ENCODE data around the gene ZNF532. TPM values are rescaled to one million over a fixed set of nuclear protein-coding genes. Genes with fewer than 3 reads are reported as not detected.

ZNF532 gene
- total and polyA plus RNA-seq, 9 of the 15 experiments (the other 6 are each of a cell fraction or from before 2014, with no cell fraction given), result 0.42 TPM; not detected in 8

GRCh38 chr18:59009846-59010245 lies 145.2 kb downstream of the ZNF532 start:
- H3K79me2 ChIP-seq (ENCODE audit: control insufficient read depth, insufficient read depth, low read length), result no peaks in the 10 kb centered on the region
- H3K9ac ChIP-seq (ENCODE audit: insufficient read depth in 1 of 2, low read depth in 2 of 2, low read length in 2 of 2), result no peak overlapping the region
- TF ChIP-seq ILK (tag; IDR thresholded peaks at IDR 0.05; ENCODE audit: borderline replicate concordance, low read depth), result no peak
- TF ChIP-seq RAD51 (IDR thresholded peaks at IDR 0.05; ENCODE audit: borderline replicate concordance, low read depth), result no peak
- no peak for TF ChIP-seq CHD2 (IDR thresholded peaks at IDR 0.05; ENCODE audit: low read depth, low read length)
- no peak for TF ChIP-seq SMAD2 (IDR thresholded peaks at IDR 0.05; ENCODE audit: low read depth, low read length)
- TF ChIP-seq POLR3A (IDR thresholded peaks at IDR 0.05; ENCODE audit: borderline replicate concordance, extremely low read depth, insufficient read depth, insufficient read length), result no peak
- no peak for TF ChIP-seq HCFC1 (IDR thresholded peaks at IDR 0.05; ENCODE audit: low read depth, low read length)
- TF ChIP-seq NELFE (IDR thresholded peaks at IDR 0.05; ENCODE audit: insufficient read depth, insufficient read length), result no peak
- DNase-seq (ENCODE audit: extremely low read depth in 1 of 4, low spot score in 3 of 4) (no peak), FAIRE-seq (no peak), ATAC-seq (no peak)
- intact Hi-C loops (cut with micrococcal nuclease), result no loop called here
- POLR2A ChIA-PET, result interaction anchor here (0.6 kb wide), 1 partner anchor 130 kb away, joined by 3 read pairs; no protein-coding TSS in a partner anchor
- H3K9me3 ChIP-seq (replicated peaks; ENCODE audit: control insufficient read depth, insufficient read depth, low read depth, low read length), result no peaks in the 10 kb centered on the region
- WGBS (ENCODE audit: insufficient coverage, low coverage, missing lambda C conversion rate), result 0% methylated on average over 1 of the region's 1 CpG
- no peaks in the 10 kb centered on the region for H3K27me3 ChIP-seq (ENCODE audit: control insufficient read depth in 2 of 2, insufficient read depth in 2 of 2, low read length in 2 of 2)
- no peaks in the 10 kb centered on the region for H3K4me1 ChIP-seq (replicated peaks in 1 of 2; ENCODE audit: control insufficient read depth in 2 of 2, insufficient read depth in 2 of 2, low read length in 2 of 2)
- H2AFZ ChIP-seq (ENCODE audit: low read depth, low read length), result no peak overlapping the region
- no TSS peak for BruUV-seq (replicated peaks)
- no peaks in the 10 kb centered on the region for H3K36me3 ChIP-seq (ENCODE audit: control insufficient read depth, insufficient read depth, low read length)
- CTCF ChIA-PET (ENCODE audit: low intra/inter-chr PET ratio), result no interaction called here
- no peak overlapping the region for H3K4me2 ChIP-seq (ENCODE audit: insufficient read depth, low read length)
- no peaks in the 10 kb centered on the region for H3K9me1 ChIP-seq (ENCODE audit: control insufficient read depth, insufficient read depth, low read length)
- H3K27ac ChIP-seq (ENCODE audit: extremely low read depth, low read depth, low read length), result no peak overlapping the region
- in situ Hi-C loops (cut with MboI), result no loop called here
- H3K4me3 ChIP-seq, result no peak overlapping the region
- no peaks in the 10 kb centered on the region for H4K20me1 ChIP-seq (replicated peaks; ENCODE audit: control insufficient read depth, insufficient read depth, low read length)

- no peaks in the 10 kb centered on the region for H3K36me3 ChIP-seq (ENCODE audit: control insufficient read depth, insufficient read depth, low read length)
- H3K27ac ChIP-seq (ENCODE audit: extremely low read depth, low read depth, low read length), result no peak overlapping the region
- no peak for FAIRE-seq
- no peaks in the 10 kb centered on the region for H3K79me2 ChIP-seq (ENCODE audit: control insufficient read depth, insufficient read depth, low read length)
- no peak overlapping the region for H3K4me2 ChIP-seq (ENCODE audit: insufficient read depth, low read length)
- no TSS peak for BruUV-seq (replicated peaks)
- intact Hi-C loops (cut with micrococcal nuclease) (no loop called here), in situ Hi-C loops (cut with MboI) (no loop called here)
- DNase-seq (ENCODE audit: extremely low read depth in 1 of 4, low spot score in 3 of 4), result no peak
- no peak overlapping the region for H2AFZ ChIP-seq (ENCODE audit: low read depth, low read length)
- H3K9ac ChIP-seq (ENCODE audit: insufficient read depth in 1 of 2, low read depth in 2 of 2, low read length in 2 of 2), result no peak overlapping the region
- H3K9me1 ChIP-seq (ENCODE audit: control insufficient read depth, insufficient read depth, low read length), result no peaks in the 10 kb centered on the region
- ChIA-PET POLR2A (no interaction called here), CTCF (ENCODE audit: low intra/inter-chr PET ratio) (no interaction called here)
- no peak overlapping the region for H3K4me3 ChIP-seq
- H3K27me3 ChIP-seq (ENCODE audit: control insufficient read depth in 2 of 2, insufficient read depth in 2 of 2, low read length in 2 of 2), result no peaks in the 10 kb centered on the region
- ATAC-seq, result no peak
- 0% methylated on average over 4 of the region's 4 CpGs for WGBS (ENCODE audit: insufficient coverage, low coverage, missing lambda C conversion rate)
- no peaks in the 10 kb centered on the region for H3K9me3 ChIP-seq (replicated peaks; ENCODE audit: control insufficient read depth, insufficient read depth, low read depth, low read length)
- no peaks in the 10 kb centered on the region for H3K4me1 ChIP-seq (replicated peaks in 1 of 2; ENCODE audit: control insufficient read depth in 2 of 2, insufficient read depth in 2 of 2, low read length in 2 of 2)
- H4K20me1 ChIP-seq (replicated peaks; ENCODE audit: control insufficient read depth, insufficient read depth, low read length), result no peaks in the 10 kb centered on the region
- TF ChIP-seq MAZ (CRISPR knock-in tag; conservative IDR thresholded peaks at IDR 0.05 in 1 of 2, IDR thresholded peaks at IDR 0.05 in 1 of 2) (no peak), SUPT5H (IDR thresholded peaks at IDR 0.05) (no peak), ZNF655 (CRISPR knock-in tag; IDR thresholded peaks at IDR 0.05) (no peak), ZNF224 (CRISPR knock-in tag; IDR thresholded peaks at IDR 0.05) (no peak), NBN (IDR thresholded peaks at IDR 0.05; ENCODE audit: low read depth) (no peak), RAD51 (IDR thresholded peaks at IDR 0.05; ENCODE audit: borderline replicate concordance, low read depth) (no peak), HDAC8 (tag; IDR thresholded peaks at IDR 0.05) (no peak)
- TF ChIP-seq, protein P1, sequence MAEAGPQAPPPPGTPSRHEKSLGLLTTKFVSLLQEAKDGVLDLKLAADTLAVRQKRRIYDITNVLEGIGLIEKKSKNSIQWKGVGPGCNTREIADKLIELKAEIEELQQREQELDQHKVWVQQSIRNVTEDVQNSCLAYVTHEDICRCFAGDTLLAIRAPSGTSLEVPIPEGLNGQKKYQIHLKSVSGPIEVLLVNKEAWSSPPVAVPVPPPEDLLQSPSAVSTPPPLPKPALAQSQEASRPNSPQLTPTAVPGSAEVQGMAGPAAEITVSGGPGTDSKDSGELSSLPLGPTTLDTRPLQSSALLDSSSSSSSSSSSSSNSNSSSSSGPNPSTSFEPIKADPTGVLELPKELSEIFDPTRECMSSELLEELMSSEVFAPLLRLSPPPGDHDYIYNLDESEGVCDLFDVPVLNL (CRISPR knock-in tag; IDR thresholded peaks at IDR 0.05; ENCODE audit: low read depth), result no peak
Measured at GRCh38 chr18:59011289-59011688, 146.6 kb downstream of the ZNF532 start.
